ENCODE results near the gene TMEM250.

TMEM250 gene

GRCh38 chr9:136109351-136110081 is 9.2 kb downstream of the TMEM250 start:
- H3K4me3 ChIP-seq (ENCODE audit: low read depth, low read length), result peak overlapping the region; percentile 27
- no peak for TF ChIP-seq CTCF (IDR thresholded peaks at IDR 0.05; ENCODE audit: low read depth, low read length)

- no peak overlapping the region for H3K4me3 ChIP-seq (ENCODE audit: low read depth, low read length)
Observed at GRCh38 chr9:136108648-136109266, 9.9 kb downstream of the TMEM250 start.

GRCh38 chr9:136107953-136108647 is 10.6 kb downstream of the TMEM250 start:
- no peak overlapping the region for H3K4me3 ChIP-seq (ENCODE audit: low read depth, low read length)
- no peak for TF ChIP-seq CTCF (IDR thresholded peaks at IDR 0.05; ENCODE audit: low read depth, low read length)

More at GRCh38 chr9:136108648-136109266, 9.9 kb downstream of the TMEM250 start:
- TF ChIP-seq CTCF (IDR thresholded peaks at IDR 0.05; ENCODE audit: low read depth, low read length), result no peak

- no peak overlapping the region for H3K4me3 ChIP-seq (ENCODE audit: low read depth, low read length)
- TF ChIP-seq CTCF (IDR thresholded peaks at IDR 0.05; ENCODE audit: low read depth, low read length), result no peak
Observed at GRCh38 chr9:136107155-136107952, 11.3 kb downstream of the TMEM250 start.

- H3K4me3 ChIP-seq (ENCODE audit: low read depth, low read length), result no peak overlapping the region
- no peak for TF ChIP-seq CTCF (IDR thresholded peaks at IDR 0.05; ENCODE audit: low read depth, low read length)
Observed at GRCh38 chr9:136105398-136106135, 13.1 kb downstream of the TMEM250 start.

- TF ChIP-seq CTCF (IDR thresholded peaks at IDR 0.05; ENCODE audit: low read depth, low read length), result no peak
- H3K4me3 ChIP-seq (ENCODE audit: low read depth, low read length), result no peak overlapping the region
Observed at GRCh38 chr9:136104916-136105315, 13.8 kb downstream of the TMEM250 start.
